GM19455 (cell line): Measurements from ENCODE around the gene SLC38A8.

Experiments
- ATAC-seq: cut with Tn5 transposase; IDR thresholded peaks from one replicate; pipeline ENCODE4 v1.9.1; 2021; ENCODE audit not compliant: unreplicated experiment

Gene SLC38A8

GRCh38 chr16:84049403-84050060, 6.9 kb upstream of the SLC38A8 start:
- ATAC-seq = no peak

GRCh38 chr16:84048871-84049270, 6.3 kb upstream of the SLC38A8 start:
- ATAC-seq = no peak

DNA sequence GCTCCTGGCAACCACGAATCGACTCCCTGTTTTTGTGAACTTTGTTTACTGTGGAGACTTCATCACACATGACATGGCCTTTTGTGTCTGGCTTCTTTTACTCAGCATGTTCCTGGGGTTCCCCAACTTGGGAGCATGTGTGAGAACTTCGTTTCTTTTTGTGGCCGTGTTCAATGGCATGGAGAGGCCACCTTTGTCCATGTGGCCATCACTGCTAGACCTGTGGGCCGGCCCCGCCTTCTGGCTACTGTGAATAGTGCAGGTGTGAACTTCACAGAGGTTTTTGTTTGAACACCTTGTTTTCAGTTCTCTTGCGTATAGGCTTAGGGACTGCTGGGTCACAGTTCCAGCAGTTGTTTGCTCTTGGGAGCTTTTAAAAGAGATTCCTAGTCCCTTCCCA, 5.7 kb upstream of the SLC38A8 start:
- no peak for ATAC-seq

GRCh38 chr16:84047626-84048025, 5.0 kb upstream of the SLC38A8 start:
- ATAC-seq = no peak

GRCh38 chr16:84047206-84047605, 4.6 kb upstream of the SLC38A8 start:
- ATAC-seq = no peak

DNA sequence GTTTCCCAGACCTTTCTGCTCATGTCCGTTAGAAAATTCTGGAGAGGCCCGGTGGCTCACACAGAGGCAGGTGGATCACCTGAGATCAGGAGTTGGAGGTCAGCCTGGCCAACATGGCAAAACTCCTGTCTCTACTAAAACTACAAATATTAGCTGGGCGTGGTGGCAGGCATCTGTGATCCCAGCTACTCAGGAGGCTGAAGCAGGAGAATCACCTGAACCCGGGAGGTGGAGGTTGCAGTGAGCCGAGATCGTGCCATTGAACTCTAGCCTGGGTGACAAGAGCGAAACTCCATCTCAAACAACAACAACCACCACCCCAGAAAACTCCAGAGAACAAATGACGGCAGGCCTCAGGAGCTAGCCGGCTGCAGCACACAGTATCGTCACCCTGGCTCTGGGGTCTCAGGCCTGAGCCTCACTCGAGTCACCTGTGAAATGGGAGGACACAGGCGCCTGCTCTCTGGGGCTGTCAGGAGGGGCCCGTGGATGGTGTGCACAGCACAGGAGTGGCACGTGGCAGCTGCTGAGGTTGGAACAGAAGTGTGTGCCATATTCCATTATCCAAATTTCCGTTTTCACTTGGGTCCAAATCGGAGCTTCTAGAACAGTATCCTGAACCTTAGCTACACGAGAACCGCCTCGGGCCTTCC, 3.3 kb upstream of the SLC38A8 start:
- ATAC-seq = no peak

DNA sequence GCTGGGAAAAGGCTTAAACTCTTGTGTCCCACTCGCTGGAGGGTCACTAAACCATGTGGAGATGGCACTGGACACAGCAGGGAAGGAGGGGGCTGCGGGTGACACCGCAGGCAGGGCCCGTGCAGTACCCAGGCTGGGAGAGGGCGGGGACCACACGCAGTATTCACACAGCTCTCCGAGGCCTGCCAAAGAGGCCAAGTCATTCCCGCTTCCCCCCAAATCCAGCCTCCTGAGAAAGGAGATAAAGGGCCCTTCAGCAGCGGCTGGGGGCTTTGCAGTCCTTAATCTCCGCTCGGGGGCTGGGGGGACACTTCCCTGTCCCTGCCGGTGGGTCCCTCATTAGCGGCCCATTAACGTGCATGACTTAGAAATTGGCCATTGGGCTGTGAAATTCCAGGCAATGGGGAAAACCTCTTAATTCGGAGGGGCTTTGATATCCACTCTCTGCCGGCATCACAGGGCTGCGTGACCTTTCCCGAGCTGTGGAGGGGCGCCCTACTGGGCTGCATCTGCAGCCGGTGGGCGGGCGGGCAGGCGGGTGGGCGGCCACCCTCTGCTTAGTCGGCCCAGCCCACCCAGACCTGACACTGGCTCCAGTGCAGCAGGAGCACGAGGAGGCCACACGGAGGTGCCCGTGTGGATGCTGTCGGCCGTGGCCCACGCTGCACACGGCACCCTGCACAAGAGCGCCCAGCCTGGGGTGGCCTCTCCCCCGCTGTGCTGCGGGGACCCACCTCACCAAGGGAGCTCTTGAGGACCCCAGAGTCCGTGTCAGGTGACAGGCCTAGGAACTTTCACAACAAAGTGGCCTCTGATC, 2.6 kb upstream of the SLC38A8 start:
- ATAC-seq = no peak

DNA sequence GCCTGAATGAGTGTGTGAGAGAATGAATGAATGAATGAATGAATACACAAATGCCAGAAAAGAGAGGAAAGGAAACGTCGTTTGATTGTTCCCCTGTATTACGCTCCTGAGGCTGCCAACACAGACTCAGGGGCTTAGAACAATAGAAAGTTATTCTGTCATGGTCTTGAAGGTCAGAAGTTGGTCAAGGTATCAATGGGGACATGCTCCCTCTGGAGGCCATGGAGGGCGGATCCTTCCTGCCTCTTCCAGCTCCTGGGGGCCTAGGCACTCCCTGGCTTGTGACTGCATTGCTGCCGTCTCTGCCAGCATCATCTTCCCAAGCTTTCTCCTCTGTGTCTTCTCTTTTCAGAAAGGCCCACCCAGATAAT, 1.5 kb upstream of the SLC38A8 start:
- ATAC-seq = no peak

DNA sequence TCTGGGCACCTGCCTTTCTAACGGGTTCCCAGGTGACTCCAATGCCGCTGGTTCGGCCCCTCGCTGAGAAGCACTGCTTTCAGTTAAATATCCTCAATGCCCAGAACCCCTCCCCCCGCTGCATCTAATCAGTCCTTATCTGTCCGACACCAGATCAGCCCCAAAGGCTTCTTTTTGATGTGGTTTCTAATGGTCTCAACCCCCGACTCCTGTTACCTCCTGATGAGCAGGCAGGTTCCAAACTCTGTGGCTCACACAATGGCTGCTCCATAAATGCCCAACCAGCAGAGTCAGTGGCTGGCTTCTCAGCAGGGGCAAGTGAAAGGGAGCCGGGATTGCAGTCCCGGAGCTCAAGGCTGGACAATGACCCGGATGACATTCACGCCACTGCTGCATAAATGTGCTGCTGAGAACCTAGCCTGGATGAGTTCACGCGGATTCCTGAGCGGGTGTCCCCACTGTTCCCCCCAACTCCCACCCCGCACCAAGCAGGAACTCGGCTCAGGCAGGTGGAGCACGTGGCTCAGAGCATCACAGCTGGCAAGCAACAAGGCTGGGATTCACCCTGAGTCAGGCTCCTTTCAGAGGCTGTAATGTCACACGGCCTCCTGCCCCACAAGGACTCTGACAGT, 1.0 kb upstream of the SLC38A8 start:
- no peak for ATAC-seq

DNA sequence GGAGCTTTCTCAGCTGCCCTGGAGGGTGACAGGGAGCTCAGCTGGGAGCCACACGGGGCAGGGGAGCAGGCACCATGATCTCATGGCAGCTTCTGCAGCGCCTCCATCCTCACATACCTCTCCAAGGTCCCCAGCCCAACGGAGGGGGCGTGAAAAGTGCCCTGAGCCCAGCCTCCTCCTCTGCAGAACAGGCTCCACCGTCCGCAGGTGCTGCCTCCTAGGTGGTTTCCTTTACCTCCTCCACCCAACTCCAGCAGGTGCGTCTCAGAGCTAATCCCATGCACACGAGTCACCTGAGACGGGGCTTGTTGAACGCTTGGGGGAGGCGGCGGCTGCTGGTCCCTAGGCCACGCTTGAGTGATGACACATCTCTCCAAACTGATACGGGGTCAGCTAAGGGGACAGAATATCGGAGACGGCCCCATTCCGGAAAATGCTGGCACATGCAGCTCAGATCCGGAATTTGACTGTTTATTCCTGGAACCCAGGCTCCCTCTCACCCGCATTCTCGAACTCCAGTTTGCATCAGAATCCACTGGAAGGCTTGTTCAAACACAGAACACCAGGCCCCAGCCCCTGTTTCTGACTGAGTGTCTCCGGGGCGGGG, 387 bp upstream of the SLC38A8 start:
- ATAC-seq = no peak

GRCh38 chr16:84041881-84042280, 714 bp downstream of the SLC38A8 start:
- ATAC-seq = no peak

DNA sequence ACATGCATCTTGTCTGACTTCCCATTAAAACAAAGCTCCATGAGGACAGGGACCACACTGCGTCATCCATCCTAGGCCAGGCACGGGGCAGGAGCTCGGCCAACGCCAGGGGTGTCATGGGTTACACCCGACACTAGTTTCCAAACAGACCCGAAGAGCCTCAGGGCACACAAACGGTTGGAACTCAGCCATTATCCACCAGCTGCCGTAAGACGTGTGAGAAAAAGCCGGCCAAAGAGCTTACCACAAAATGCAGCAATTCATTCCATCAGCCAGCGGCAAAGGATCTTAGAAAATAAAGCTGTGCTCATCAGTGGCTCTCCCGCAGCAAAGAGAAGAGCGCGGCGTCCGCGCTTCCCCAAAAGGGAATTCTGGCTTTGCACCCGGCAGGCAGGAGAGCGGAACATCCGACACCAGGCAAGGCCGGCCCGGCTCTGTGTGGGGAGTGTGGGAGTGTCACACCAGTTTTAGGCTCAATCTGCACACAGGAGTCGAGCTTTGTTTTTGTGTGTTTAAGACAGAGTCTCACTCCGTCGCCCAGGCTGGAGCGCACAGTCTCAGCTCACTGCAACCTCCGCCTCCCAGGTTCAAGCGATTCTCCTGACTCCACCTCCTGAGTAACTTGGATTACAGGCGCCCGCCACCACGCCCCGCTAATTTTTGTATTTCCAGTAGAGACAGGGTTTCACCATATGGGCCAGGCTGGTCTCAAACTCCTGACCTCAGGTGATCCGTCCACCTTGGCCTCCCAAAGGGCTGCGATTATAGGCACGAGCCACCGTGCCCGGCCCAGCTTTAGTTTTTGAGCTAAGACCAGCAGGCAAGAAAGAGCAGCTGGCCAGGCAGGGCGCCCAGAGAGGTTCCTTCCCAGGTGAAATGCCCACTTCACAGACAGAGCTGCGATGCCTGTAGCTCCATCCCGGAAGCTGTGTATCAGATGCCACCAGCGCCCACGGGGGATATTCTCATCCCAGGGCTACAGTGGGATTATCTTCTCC, 1.5 kb downstream of the SLC38A8 start:
- ATAC-seq = no peak

DNA sequence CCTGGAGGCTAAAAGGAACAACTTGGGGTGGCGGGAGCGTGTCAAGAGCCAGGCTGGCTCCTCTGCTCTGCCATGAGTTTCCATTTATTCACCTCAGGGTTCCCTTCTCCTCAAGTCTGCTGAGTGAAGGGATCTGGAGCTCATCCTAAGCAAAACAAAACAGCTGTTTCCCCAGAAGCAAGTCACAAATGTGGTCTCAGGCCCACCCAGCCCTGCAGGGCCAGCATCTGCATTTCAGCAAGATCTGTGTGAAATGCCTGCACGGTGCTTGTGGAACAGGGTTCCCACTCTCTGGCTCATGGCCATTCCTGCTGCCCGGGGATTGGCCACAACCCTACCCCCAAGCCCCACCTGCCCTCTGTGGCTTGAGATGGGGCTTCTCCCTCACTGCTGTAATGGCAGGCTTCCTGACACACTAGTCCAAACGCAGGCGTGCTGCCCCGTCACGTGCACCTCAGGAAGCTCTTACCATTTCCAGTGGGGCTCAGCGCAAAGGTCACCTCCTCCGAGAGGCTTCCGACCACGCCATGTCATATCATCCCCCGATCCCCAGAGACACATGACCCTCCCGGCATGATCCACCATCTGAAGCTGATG, 2.3 kb downstream of the SLC38A8 start:
- ATAC-seq = no peak

DNA sequence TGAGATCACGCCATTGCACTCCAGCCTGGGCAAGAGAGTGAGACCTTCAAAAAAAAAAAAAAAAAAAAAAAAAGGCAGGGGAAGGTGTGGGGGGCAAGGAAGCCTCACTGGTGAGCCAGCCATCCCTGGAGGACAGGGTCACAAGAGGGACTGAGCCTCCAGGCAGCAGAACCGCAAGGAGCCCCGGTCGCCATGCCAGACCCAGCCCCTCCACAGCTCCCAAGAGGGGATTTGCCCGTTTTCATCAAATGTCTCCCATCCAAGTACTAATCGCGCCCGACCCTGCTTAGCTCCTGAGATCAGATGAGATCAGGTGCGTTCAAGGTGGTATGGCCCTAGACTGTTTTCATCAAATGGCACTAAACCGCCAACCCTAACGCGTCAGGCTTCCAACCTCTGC, 2.9 kb downstream of the SLC38A8 start:
- no peak for ATAC-seq

GRCh38 chr16:84038469-84038868, 4.1 kb downstream of the SLC38A8 start:
- no peak for ATAC-seq

DNA sequence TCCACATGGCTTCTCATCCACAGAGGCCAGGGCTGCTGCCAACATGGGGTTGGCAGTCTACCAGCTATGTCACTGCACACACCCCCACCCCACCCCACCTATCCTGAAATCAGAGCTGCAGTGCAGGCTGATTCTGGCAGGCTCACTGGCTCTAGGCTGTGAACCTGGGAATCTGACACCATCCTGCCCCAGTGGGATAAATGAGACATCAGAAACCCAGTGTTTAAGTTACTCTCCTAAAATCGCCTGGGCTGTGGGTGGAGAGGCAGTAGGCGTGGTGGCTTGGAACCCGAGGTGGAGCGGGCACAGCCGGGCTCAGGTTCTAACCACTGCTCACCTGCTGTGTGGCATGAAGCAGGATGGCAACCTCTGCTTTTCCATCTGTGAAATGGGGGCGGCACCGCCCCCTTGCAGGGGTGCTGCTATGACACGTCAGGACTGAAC, 5.6 kb downstream of the SLC38A8 start:
- ATAC-seq = no peak

GRCh38 chr16:84036131-84036530, 6.5 kb downstream of the SLC38A8 start:
- no peak for ATAC-seq

- no peak for ATAC-seq
Measured at GRCh38 chr16:84034516-84034915, 8.1 kb downstream of the SLC38A8 start.
